Activated B cell treated with CpG ODN at 0.5 μM for 24 hours (primary cell): ENCODE results near the gene GAD2. TPM values are rescaled to one million over a fixed set of nuclear protein-coding genes. Genes with fewer than 3 reads are reported as not detected.

Experiments used
- ATAC-seq: fragments of 200-7000 bp; cut with Tn5 transposase; one replicate; pipeline ENCODE4 v1.10.0; 2021; ENCODE audit warnings: low read depth, mild to moderate bottlenecking, moderate library complexity
- CTCF ChIA-PET: fragments of 350-600 bp; sonication (Branson Sonifier 250); formaldehyde crosslinking; loops from one replicate; lab custom pipeline; 2021; ENCODE audit warnings: antibody characterized with exemption; lab: Charles Lee
- POLR2A ChIA-PET: fragments of 350-600 bp; sonication (Branson Sonifier 250); formaldehyde crosslinking; loops from one replicate; lab custom pipeline; 2021; ENCODE audit warnings: antibody characterized with exemption; lab: Charles Lee
- DNase-seq: peaks from one replicate; pipeline ENCODE4 v3.0.0; 2022
- H3K27ac Mint-ChIP-seq: one replicate; pipeline ENCODE4 v1.8.0; 2020; ENCODE audit warnings: mixed read lengths
- H3K27me3 Mint-ChIP-seq: one replicate; pipeline ENCODE4 v1.8.0; 2021; ENCODE audit warnings: mixed read lengths
- H3K36me3 Mint-ChIP-seq: one replicate; pipeline ENCODE4 v1.8.0; 2021; ENCODE audit warnings: low read depth, mixed read lengths
- H3K4me1 Mint-ChIP-seq: one replicate; pipeline ENCODE4 v1.8.0; 2021; ENCODE audit warnings: mixed read lengths
- H3K4me3 Mint-ChIP-seq: one replicate; pipeline ENCODE4 v1.8.0; 2020; ENCODE audit warnings: mild to moderate bottlenecking, mixed read lengths
- H3K9me3 Mint-ChIP-seq: one replicate; pipeline ENCODE4 v1.8.0; 2020; ENCODE audit warnings: mixed read lengths
- intact Hi-C: fragments of 100-400 bp; cut with micrococcal nuclease; formaldehyde crosslinking; loops from one replicate; pipeline ENCODE4 v1.15.1; 2024
- total RNA-seq: library from RNA; stranded (reverse); gene quantifications from 2 replicates; pipeline ENCODE4 v1.2.3, GENCODE V29; 2022
- TF ChIP-seq, protein P1 (sequence below): fragments of 200-600 bp; IDR thresholded peaks from one replicate; pipeline ENCODE4 v1.8.0; 2022; ENCODE audit warnings: antibody characterized with exemption, mild to moderate bottlenecking

Gene GAD2
- total RNA-seq, 1 donor from 2014 or later = not detected

DNA sequence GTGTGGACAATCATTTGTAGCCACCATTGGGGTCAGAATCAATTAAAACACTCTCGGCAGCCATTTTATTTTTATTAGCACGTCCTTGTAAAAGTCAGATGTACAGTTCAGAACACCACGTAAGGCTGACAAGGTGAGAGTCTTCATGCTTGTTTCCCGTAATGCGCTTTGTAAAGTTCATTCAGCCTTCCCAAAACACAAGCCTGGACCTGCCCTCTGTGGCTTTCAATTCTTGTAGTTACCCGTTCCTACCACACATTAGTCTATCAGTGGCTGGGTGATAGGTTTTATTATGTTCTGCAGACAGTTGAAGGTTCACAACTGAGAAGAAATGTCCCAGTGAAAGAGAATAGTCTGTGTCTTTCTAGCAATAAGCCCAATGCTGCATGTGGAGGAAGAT lies 35.4 kb downstream of the GAD2 start:
- TF ChIP-seq, protein P1, sequence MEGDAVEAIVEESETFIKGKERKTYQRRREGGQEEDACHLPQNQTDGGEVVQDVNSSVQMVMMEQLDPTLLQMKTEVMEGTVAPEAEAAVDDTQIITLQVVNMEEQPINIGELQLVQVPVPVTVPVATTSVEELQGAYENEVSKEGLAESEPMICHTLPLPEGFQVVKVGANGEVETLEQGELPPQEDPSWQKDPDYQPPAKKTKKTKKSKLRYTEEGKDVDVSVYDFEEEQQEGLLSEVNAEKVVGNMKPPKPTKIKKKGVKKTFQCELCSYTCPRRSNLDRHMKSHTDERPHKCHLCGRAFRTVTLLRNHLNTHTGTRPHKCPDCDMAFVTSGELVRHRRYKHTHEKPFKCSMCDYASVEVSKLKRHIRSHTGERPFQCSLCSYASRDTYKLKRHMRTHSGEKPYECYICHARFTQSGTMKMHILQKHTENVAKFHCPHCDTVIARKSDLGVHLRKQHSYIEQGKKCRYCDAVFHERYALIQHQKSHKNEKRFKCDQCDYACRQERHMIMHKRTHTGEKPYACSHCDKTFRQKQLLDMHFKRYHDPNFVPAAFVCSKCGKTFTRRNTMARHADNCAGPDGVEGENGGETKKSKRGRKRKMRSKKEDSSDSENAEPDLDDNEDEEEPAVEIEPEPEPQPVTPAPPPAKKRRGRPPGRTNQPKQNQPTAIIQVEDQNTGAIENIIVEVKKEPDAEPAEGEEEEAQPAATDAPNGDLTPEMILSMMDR = no peak
- intact Hi-C loops = no loop called here
- ChIA-PET POLR2A (no interaction called here), CTCF (no interaction called here)
- Mint-ChIP-seq H3K4me3 (no peak overlapping the region), H3K27ac (no peak overlapping the region), H3K27me3 (peaks cover 16% of the 10 kb centered on the region), H3K4me1 (no peaks in the 10 kb centered on the region), H3K36me3 (no peaks in the 10 kb centered on the region), H3K9me3 (no peaks in the 10 kb centered on the region)
- no peak for ATAC-seq
- DNase-seq = no peak

GRCh38 chr10:26254616-26255015 lies 38.0 kb downstream of the GAD2 start:
- intact Hi-C loops = no loop called here
- ChIA-PET POLR2A (no interaction called here), CTCF (interaction anchor here (0.5 kb wide), 1 partner anchor 14 kb away, joined by 5 read pairs; no protein-coding TSS in a partner anchor)
- no peak overlapping the region for H3K4me3 Mint-ChIP-seq
- DNase-seq = no peak
- no peak for ATAC-seq
- no peak overlapping the region for H3K27ac Mint-ChIP-seq
- peaks cover 20% of the 10 kb centered on the region for H3K27me3 Mint-ChIP-seq
- H3K9me3 Mint-ChIP-seq = no peaks in the 10 kb centered on the region
- H3K36me3 Mint-ChIP-seq = no peaks in the 10 kb centered on the region
- no peaks in the 10 kb centered on the region for H3K4me1 Mint-ChIP-seq
- TF ChIP-seq, protein P1 = no peak

GRCh38 chr10:26259341-26259740 lies 42.8 kb downstream of the GAD2 start:
- Mint-ChIP-seq H3K9me3 (no peaks in the 10 kb centered on the region), H3K27me3 (peaks cover 23% of the 10 kb centered on the region), H3K27ac (no peak overlapping the region), H3K4me1 (no peaks in the 10 kb centered on the region), H3K36me3 (no peaks in the 10 kb centered on the region), H3K4me3 (no peak overlapping the region)
- TF ChIP-seq, protein P1 = no peak
- POLR2A ChIA-PET = no interaction called here
- DNase-seq = no peak
- intact Hi-C loops = no loop called here
- ATAC-seq = no peak
- CTCF ChIA-PET = no interaction called here

DNA sequence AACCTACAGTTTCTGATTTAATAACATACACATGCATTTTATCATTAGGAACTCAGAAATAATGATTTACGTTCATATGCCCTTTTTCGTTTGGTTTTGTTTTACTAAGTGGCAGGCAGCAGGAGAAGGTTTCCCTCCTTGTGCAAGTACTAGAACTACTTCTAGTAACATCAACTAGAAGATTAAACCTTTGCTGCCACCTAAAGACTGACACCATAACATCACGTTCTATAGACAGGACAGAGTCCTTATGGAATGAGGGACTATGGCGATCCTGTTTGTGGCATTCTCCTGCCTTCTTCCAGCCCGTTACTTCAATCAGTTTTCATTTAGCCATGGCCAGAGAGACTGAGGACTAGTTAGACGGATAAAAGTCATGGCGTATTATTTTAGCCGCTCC lies 53.2 kb downstream of the GAD2 start:
- no peaks in the 10 kb centered on the region for H3K9me3 Mint-ChIP-seq
- H3K4me1 Mint-ChIP-seq = no peaks in the 10 kb centered on the region
- intact Hi-C loops = loop anchor here (10.0 kb wide), 1 partner anchor 545 kb away; no protein-coding TSS in a partner anchor
- no peak overlapping the region for H3K4me3 Mint-ChIP-seq
- ATAC-seq (no peak), DNase-seq (no peak)
- POLR2A ChIA-PET = no interaction called here
- no peak overlapping the region for H3K27ac Mint-ChIP-seq
- CTCF ChIA-PET = interaction anchor here (2.0 kb wide), 1 partner anchor 394 kb away, joined by 5 read pairs; no protein-coding TSS in a partner anchor
- TF ChIP-seq, protein P1 = no peak
- H3K36me3 Mint-ChIP-seq = no peaks in the 10 kb centered on the region
- peaks cover 13% of the 10 kb centered on the region for H3K27me3 Mint-ChIP-seq

DNA sequence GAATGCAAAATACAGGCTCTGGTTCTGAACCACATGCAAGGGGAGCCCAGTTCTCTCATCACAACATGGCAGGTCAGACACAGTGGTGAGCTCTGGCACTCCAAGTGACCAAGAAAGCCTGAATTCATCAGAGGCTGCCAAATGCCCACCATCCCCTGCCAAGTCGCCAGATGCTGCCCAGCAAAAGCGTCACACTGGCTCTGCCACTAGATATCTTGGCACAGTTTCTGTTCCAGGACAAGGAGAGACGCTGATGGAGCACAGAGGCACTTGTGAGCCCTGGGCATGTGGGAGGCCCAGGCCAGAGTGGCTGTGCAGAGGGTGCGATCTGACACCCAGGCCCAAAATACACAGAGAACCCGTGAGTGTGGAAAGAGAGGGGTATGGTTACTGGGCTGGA lies 57.8 kb downstream of the GAD2 start:
- Mint-ChIP-seq H3K27ac (no peak overlapping the region), H3K4me3 (no peak overlapping the region), H3K36me3 (no peaks in the 10 kb centered on the region), H3K4me1 (no peaks in the 10 kb centered on the region), H3K27me3 (peaks cover 11% of the 10 kb centered on the region), H3K9me3 (no peaks in the 10 kb centered on the region)
- no peak for DNase-seq
- POLR2A ChIA-PET = no interaction called here
- TF ChIP-seq, protein P1 = no peak
- CTCF ChIA-PET = no interaction called here
- ATAC-seq = no peak
- intact Hi-C loops = no loop called here
